Transverse colon (tissue), 4 donors: Measurements from ENCODE around the gene DOCK10.

Source experiments
- CTCF ChIP-seq, 5 experiments: fragments of 200-600 bp in 3 of 5; fragments of 450-650 bp in 2 of 5; sonication (generic) in 3 of 5; IDR thresholded peaks; 1 replicate in 2 of 5; 2 replicates in 3 of 5; pipeline ENCODE4 v1.5.1; 2016 to 2017; ENCODE audit warnings: antibody characterized with exemption in 5 of 5, inconsistent platforms in 3 of 5, mild to moderate bottlenecking in 2 of 5, moderate library complexity in 1 of 5
- POLR2AphosphoS5 ChIP-seq, 3 donors: sonication (generic); formaldehyde crosslinking; IDR thresholded peaks; one replicate each; pipeline ENCODE4 v1.6.1; 2016; ENCODE audit warnings: antibody characterized with exemption in 3 of 3

GRCh38 chr2:224937887-224938286 is 104.4 kb downstream of the DOCK10 start:
- TF ChIP-seq CTCF (IDR thresholded peaks at IDR 0.05) (no peak), POLR2AphosphoS5 (IDR thresholded peaks at IDR 0.05) (no peak)
